Activated CD8-positive, alpha-beta T cell treated with anti-CD3 and anti-CD28 coated beads, Interleukin-2, amount 10 ng/mL, durations not matched to agents 7 days and 5 days (primary cell): ENCODE results near the gene TTC8. TPM values are rescaled to one million over a fixed set of nuclear protein-coding genes. Genes with fewer than 3 reads are reported as not detected.

Experiments
- ATAC-seq: fragments of 150-1000 bp; cut with Tn5 transposase; one replicate; pipeline ENCODE4 v1.10.0; 2021; ENCODE audit warnings: moderate library complexity
- CTCF ChIA-PET: fragments of 350-600 bp; sonication (Branson Sonifier 250); formaldehyde crosslinking; loops from one replicate; lab custom pipeline; 2021; ENCODE audit warnings: antibody characterized with exemption; lab: Charles Lee
- POLR2A ChIA-PET: fragments of 350-600 bp; sonication (Branson Sonifier 250); formaldehyde crosslinking; loops from one replicate; lab custom pipeline; 2021; ENCODE audit warnings: antibody characterized with exemption; lab: Charles Lee
- DNase-seq: peaks from one replicate; pipeline ENCODE4 v3.0.0-alpha.2; 2020
- H3K27ac Mint-ChIP-seq: one replicate; pipeline ENCODE4 v1.8.0; 2021; ENCODE audit warnings: mild to moderate bottlenecking, mixed read lengths
- H3K27me3 Mint-ChIP-seq: one replicate; pipeline ENCODE4 v1.8.0; 2021; ENCODE audit warnings: low read depth, mixed read lengths
- H3K36me3 Mint-ChIP-seq: one replicate; pipeline ENCODE4 v1.8.0; 2021; ENCODE audit warnings: low read depth, mixed read lengths
- H3K4me1 Mint-ChIP-seq: one replicate; pipeline ENCODE4 v1.8.0; 2021; ENCODE audit warnings: low read depth, mixed read lengths
- H3K4me3 Mint-ChIP-seq: one replicate; pipeline ENCODE4 v1.8.0; 2021; ENCODE audit warnings: mild to moderate bottlenecking, mixed read lengths
- H3K9me3 Mint-ChIP-seq: one replicate; pipeline ENCODE4 v1.8.0; 2022; ENCODE audit warnings: mixed read lengths; ENCODE audit not compliant: insufficient read depth
- total RNA-seq, 2 experiments: library from RNA; stranded (reverse); gene quantifications; one replicate each; pipeline ENCODE4 v1.2.3, GENCODE V29; 2021

Gene TTC8
- total RNA-seq, 2 experiments from 2014 or later = 0.97 to 1.4 TPM

GRCh38 chr14:88910386-88910785 lies 85.9 kb downstream of the TTC8 start:
- Mint-ChIP-seq H3K9me3 (no peaks in the 10 kb centered on the region), H3K27ac (no peak overlapping the region), H3K27me3 (peaks cover 3% of the 10 kb centered on the region), H3K36me3 (no peaks in the 10 kb centered on the region), H3K4me1 (no peaks in the 10 kb centered on the region), H3K4me3 (no peak overlapping the region)
- ChIA-PET POLR2A (no interaction called here), CTCF (no interaction called here)
- ATAC-seq = no peak
- DNase-seq = no peak

- DNase-seq = no peak
- no peak for ATAC-seq
- Mint-ChIP-seq H3K4me3 (no peak overlapping the region), H3K9me3 (no peaks in the 10 kb centered on the region), H3K36me3 (no peaks in the 10 kb centered on the region), H3K4me1 (no peaks in the 10 kb centered on the region), H3K27ac (no peak overlapping the region), H3K27me3 (peaks cover 5% of the 10 kb centered on the region)
- ChIA-PET CTCF (no interaction called here), POLR2A (no interaction called here)
These were observed 87.4 kb downstream of the TTC8 start for GRCh38 chr14:88911809-88912208.

GRCh38 chr14:88914956-88915355 lies 90.5 kb downstream of the TTC8 start:
- CTCF ChIA-PET = no interaction called here

GRCh38 chr14:88919502-88919901 lies 95.1 kb downstream of the TTC8 start:
- ATAC-seq = no peak
- Mint-ChIP-seq H3K9me3 (no peaks in the 10 kb centered on the region), H3K27ac (no peak overlapping the region), H3K36me3 (no peaks in the 10 kb centered on the region), H3K4me3 (no peak overlapping the region), H3K4me1 (no peaks in the 10 kb centered on the region), H3K27me3 (peaks cover 10% of the 10 kb centered on the region)
- DNase-seq = no peak
- ChIA-PET CTCF (interaction anchor here (1.4 kb wide), 1 partner anchor 252 kb away, joined by 3 read pairs; no protein-coding TSS in a partner anchor), POLR2A (no interaction called here)

More at GRCh38 chr14:88914956-88915355, 90.5 kb downstream of the TTC8 start:
- POLR2A ChIA-PET = no interaction called here
- DNase-seq = no peak
- no peaks in the 10 kb centered on the region for H3K4me1 Mint-ChIP-seq
- no peak for ATAC-seq
- H3K27ac Mint-ChIP-seq = no peak overlapping the region
- peaks cover 4% of the 10 kb centered on the region for H3K27me3 Mint-ChIP-seq
- H3K36me3 Mint-ChIP-seq = no peaks in the 10 kb centered on the region
- no peaks in the 10 kb centered on the region for H3K9me3 Mint-ChIP-seq
- H3K4me3 Mint-ChIP-seq = no peak overlapping the region

Other genes starting within 250 kb of the TTC8 start
- gene EML5, start 31.7 kb upstream of the TTC8 start, total RNA-seq = 1 to 10 TPM; 1.7 to 2.1 TPM